AG04450 (cell line): ENCODE measurements around the gene NDUFB3. TPM values are rescaled to one million over a fixed set of nuclear protein-coding genes. Genes with fewer than 3 reads are reported as not detected.

Experiments used
- CTCF ChIA-PET: fragments of 300-600, 350-600 bp; formaldehyde crosslinking; extraction: SDS; loops from one replicate; lab custom pipeline; 2022; ENCODE audit warnings: antibody characterized with exemption, inconsistent platforms; lab: Charles Lee
- POLR2A ChIA-PET: fragments of 350-600 bp; formaldehyde crosslinking; extraction: SDS; loops from one replicate; lab custom pipeline; 2021; ENCODE audit warnings: antibody characterized with exemption, inconsistent platforms; lab: Yijun Ruan, JAX
- DNase-seq: peaks from one replicate; pipeline ENCODE4 v3.0.0-alpha.2; 2011; ENCODE audit warnings: low read depth, low spot score
- H3K27ac ChIP-seq: one replicate; pipeline ENCODE4 v1.5.1; 2012; ENCODE audit warnings: low read depth, low read length, control low read depth
- H3K27me3 ChIP-seq: one replicate; pipeline ENCODE4 v1.6.0; 2012; ENCODE audit warnings: low read length; ENCODE audit not compliant: control insufficient read depth, insufficient read depth
- H3K4me3 ChIP-seq: 2 replicates; pipeline ENCODE4 v1.5.1; 2011; ENCODE audit warnings: mild to moderate bottlenecking, low read depth, low read length, control low read depth
- H3K9me3 ChIP-seq: 2 replicates; pipeline ENCODE4 v1.5.1; 2012; ENCODE audit warnings: low read length; ENCODE audit not compliant: control insufficient read depth, insufficient read depth
- CTCF ChIP-seq: IDR thresholded peaks from 2 replicates; pipeline ENCODE4 v1.5.1; 2011; ENCODE audit warnings: low read depth, low read length, control low read depth, inconsistent platforms
- polyA plus RNA-seq: library from polyadenylated mRNA; depleted of rRNA; stranded (reverse); fragments of >200 nt; gene quantifications from 2 replicates; pipeline ENCODE4 v1.2.3, GENCODE V29; 2011

The NDUFB3 gene
- polyA plus RNA-seq, 1 experiment = 121 TPM

- POLR2A ChIA-PET = no interaction called here
- no peak for TF ChIP-seq CTCF
- DNase-seq = no peak
Measured at GRCh38 chr2:201070948-201071478, 788 bp upstream of the NDUFB3 start.

GRCh38 chr2:201072201-201072530 is 365 bp downstream of the NDUFB3 start:
- H3K27me3 ChIP-seq = no peaks in the 10 kb centered on the region
- DNase-seq = no peak
- H3K27ac ChIP-seq = no peak overlapping the region
- no peak for TF ChIP-seq CTCF
- no peaks in the 10 kb centered on the region; the same call in 1 of the 2 replicates for H3K9me3 ChIP-seq
- peak overlapping the region; percentile 99 for H3K4me3 ChIP-seq
- ChIA-PET POLR2A (no interaction called here), CTCF (interaction anchor here (0.6 to 1.4 kb wide), 2 partner anchors 86 to 160 kb away, joined by 3 to 7 read pairs; no protein-coding TSS in a partner anchor)

More at GRCh38 chr2:201070948-201071478, 788 bp upstream of the NDUFB3 start:
- H3K27me3 ChIP-seq = no peaks in the 10 kb centered on the region
- H3K9me3 ChIP-seq = no peaks in the 10 kb centered on the region; the same call in 1 of the 2 replicates
- H3K27ac ChIP-seq = peak overlapping the region; percentile 4
- H3K4me3 ChIP-seq = peak overlapping the region; percentile 99
- CTCF ChIA-PET = interaction anchor here (0.5 to 4.3 kb wide), 9 partner anchors 21 to 171 kb away, joined by 3 to 125 read pairs (median 4); partner anchors contain the start of gene ORC2

- Histone ChIP-seq H3K27me3 (no peaks in the 10 kb centered on the region), H3K9me3 (no peaks in the 10 kb centered on the region; the same call in 1 of the 2 replicates), H3K27ac (no peak overlapping the region), H3K4me3 (peak overlapping the region; percentile 99; the same call in 1 of the 2 replicates)
- ChIA-PET POLR2A (no interaction called here), CTCF (interaction anchor here (1.4 kb wide), 1 partner anchor 85 kb away, joined by 7 read pairs; no protein-coding TSS in a partner anchor)
- no peak for TF ChIP-seq CTCF
- no peak for DNase-seq
Measured at GRCh38 chr2:201073071-201073470, 1.3 kb downstream of the NDUFB3 start.

- H3K9me3 ChIP-seq = no peaks in the 10 kb centered on the region; the same call in 1 of the 2 replicates
- POLR2A ChIA-PET = interaction anchor here (0.7 kb wide), 1 partner anchor 93 kb away, joined by 4 read pairs; no protein-coding TSS in a partner anchor
- DNase-seq = no peak
- CTCF ChIA-PET = no interaction called here
- no peak overlapping the region for H3K4me3 ChIP-seq
- H3K27ac ChIP-seq = no peak overlapping the region
- TF ChIP-seq CTCF = no peak
- no peaks in the 10 kb centered on the region for H3K27me3 ChIP-seq
Measured at GRCh38 chr2:201074996-201075395, 3.2 kb downstream of the NDUFB3 start.

GRCh38 chr2:201084863-201085262 is 13.1 kb downstream of the NDUFB3 start:
- no peak for TF ChIP-seq CTCF
- H3K27ac ChIP-seq = no peak overlapping the region
- no peaks in the 10 kb centered on the region for H3K9me3 ChIP-seq
- no peak for DNase-seq
- no peak overlapping the region for H3K4me3 ChIP-seq
- CTCF ChIA-PET = interaction anchor here (1.5 kb wide), 1 partner anchor 73 kb away, joined by 3 read pairs; no protein-coding TSS in a partner anchor
- POLR2A ChIA-PET = no interaction called here
- no peaks in the 10 kb centered on the region for H3K27me3 ChIP-seq
